ENCODE results near the gene RHO.

The RHO gene

GRCh38 chr3:129522953-129523352, 5.5 kb upstream of the RHO start:
- H3K4me3 ChIP-seq (ENCODE audit: low read length) = no peak overlapping the region
- no peak for TF ChIP-seq CTCF (conservative IDR thresholded peaks at IDR 0.05; ENCODE audit: low read length)
- no peak for DNase-seq (ENCODE audit: low read depth)

- no peak for DNase-seq (ENCODE audit: low read depth)
- no peak for TF ChIP-seq CTCF (conservative IDR thresholded peaks at IDR 0.05; ENCODE audit: low read length)
- no peak overlapping the region for H3K4me3 ChIP-seq (ENCODE audit: low read length)
These were observed 4.4 kb upstream of the RHO start for GRCh38 chr3:129524081-129524480.

GRCh38 chr3:129525341-129525968, 3.0 kb upstream of the RHO start:
- H3K4me3 ChIP-seq (ENCODE audit: low read length) = no peak overlapping the region
- TF ChIP-seq CTCF (conservative IDR thresholded peaks at IDR 0.05; ENCODE audit: low read length) = no peak
- peak; percentile 47 for DNase-seq (ENCODE audit: low read depth)

GRCh38 chr3:129526121-129526900, 2.1 kb upstream of the RHO start:
- DNase-seq (ENCODE audit: low read depth) = no peak
- no peak overlapping the region for H3K4me3 ChIP-seq (ENCODE audit: low read length)
- TF ChIP-seq CTCF (conservative IDR thresholded peaks at IDR 0.05; ENCODE audit: low read length) = no peak

- no peak for TF ChIP-seq CTCF (conservative IDR thresholded peaks at IDR 0.05; ENCODE audit: low read length)
- H3K4me3 ChIP-seq (ENCODE audit: low read length) = no peak overlapping the region
- DNase-seq (ENCODE audit: low read depth) = no peak
These were observed 1.2 kb upstream of the RHO start for GRCh38 chr3:129527262-129527661.

GRCh38 chr3:129529436-129530210, 1.2 kb downstream of the RHO start:
- TF ChIP-seq CTCF (conservative IDR thresholded peaks at IDR 0.05; ENCODE audit: low read length) = no peak
- no peak overlapping the region for H3K4me3 ChIP-seq (ENCODE audit: low read length)
- DNase-seq (ENCODE audit: low read depth) = no peak

All from AG10803 (cell line).